Ovary (tissue), 9 donors: ENCODE measurements around the gene LKAAEAR1. TPM values are rescaled to one million over a fixed set of nuclear protein-coding genes. Genes with fewer than 3 reads are reported as not detected.

Source experiments
- DNase-seq, 5 donors: peaks; one replicate each; pipeline ENCODE4 v3.0.0-alpha.2; 2019 to 2020
- H3K27ac ChIP-seq, 2 donors: fragments of 200-600 bp; one replicate each; pipeline versions ENCODE4 v1.5.1 to v1.8.0; 2019 to 2022
- H3K27me3 ChIP-seq: fragments of 200-600 bp; one replicate; pipeline ENCODE4 v1.8.0; 2022
- H3K36me3 ChIP-seq: fragments of 200-600 bp; sonication (generic); one replicate; pipeline ENCODE4 v1.5.1; 2019
- H3K4me1 ChIP-seq: one replicate; pipeline ENCODE4 v1.8.1; 2013; ENCODE audit warnings: mild to moderate bottlenecking, moderate library complexity; ENCODE audit not compliant: insufficient read depth
- H3K4me3 ChIP-seq: fragments of 200-600 bp; sonication (generic); one replicate; pipeline ENCODE4 v1.5.1; 2017
- H3K9me3 ChIP-seq, 2 donors: fragments of 200-600 bp in 1 of 2; sonication (generic) in 1 of 2; one replicate each; pipeline versions ENCODE4 v1.5.1 to v1.8.1; 2013 to 2019; ENCODE audit warnings: mild to moderate bottlenecking in 1 of 2, moderate library complexity in 1 of 2
- EP300 ChIP-seq: sonication (generic); formaldehyde crosslinking; IDR thresholded peaks from one replicate; pipeline ENCODE4 v1.6.1; 2017; ENCODE audit warnings: antibody characterized with exemption
- POLR2A ChIP-seq: fragments of 450-650 bp; IDR thresholded peaks from one replicate; pipeline ENCODE4 v1.6.1; 2017; ENCODE audit warnings: antibody characterized with exemption, mild to moderate bottlenecking, moderate library complexity
- WGBS, 3 donors: extraction: QIAGEN DNeasy Blood & Tissue Kit in 1 of 3; methylation state at CpG; one replicate each; pipeline versions ENCODE4 v1.1.5 to v1.1.7; 2013 to 2017; 5-methylcytosine and 5-hydroxymethylcytosine counted together
- intact Hi-C, 4 donors: fragments of 100-400 bp; cut with DNase I; formaldehyde crosslinking; loops; one replicate each; pipeline versions ENCODE4 v1.11.0 to v1.15.1; 2022 to 2023
- polyA plus RNA-seq, 2 donors: library from polyadenylated mRNA; stranded (reverse); fragments of 200-250 nt in 1 of 2; fragments of 350-450 nt in 1 of 2; fragmentation: Illumina TruSeq in 1 of 2; extraction: RNeasy Lipid Tissue Mini Kit (QIAGEN cat#74804) in 1 of 2; gene quantifications; one replicate each; pipeline ENCODE4 v1.2.3, GENCODE V29; 2013 to 2014
- total RNA-seq, 7 donors: library from RNA; depleted of rRNA in 2 of 7; stranded (reverse); fragments of >200 nt in 2 of 7; fragmentation: NEBNext Ultra II Directional in 3 of 7; extraction: Animal tissue kit (Norgen Biotek cat#: 25700) in 3 of 7; gene quantifications; one replicate each; pipeline versions ENCODE4 v1.1.0 to v1.2.4, GENCODE V29; 2016 to 2023
- TF ChIP-seq, protein P1 (sequence below), 3 donors: fragments of 450-650 bp in 2 of 3; fragments of 200-600 bp in 1 of 3; IDR thresholded peaks; one replicate each; pipeline versions ENCODE4 v1.5.1 to v1.8.0; 2016 to 2022; ENCODE audit warnings: antibody characterized with exemption in 3 of 3, mild to moderate bottlenecking in 1 of 3
- donor health status: DM: no; HTN: no; CAD: no; lungs with moderate emphysema.
- donor health status: DM: no; HTN: no; CAD: no.
- donor health status: Bipolar disorder and iron deficiency.
- donor health status: DM: yes; HTN: yes; CAD: no.
- donor health status: DM: no; HTN: no; CAD: no.
- donor health status: DM: yes; HTN: yes; CAD: no.

The LKAAEAR1 gene
- total and polyA plus RNA-seq, 9 donors, result 10.5 TPM; not detected in 8

DNA sequence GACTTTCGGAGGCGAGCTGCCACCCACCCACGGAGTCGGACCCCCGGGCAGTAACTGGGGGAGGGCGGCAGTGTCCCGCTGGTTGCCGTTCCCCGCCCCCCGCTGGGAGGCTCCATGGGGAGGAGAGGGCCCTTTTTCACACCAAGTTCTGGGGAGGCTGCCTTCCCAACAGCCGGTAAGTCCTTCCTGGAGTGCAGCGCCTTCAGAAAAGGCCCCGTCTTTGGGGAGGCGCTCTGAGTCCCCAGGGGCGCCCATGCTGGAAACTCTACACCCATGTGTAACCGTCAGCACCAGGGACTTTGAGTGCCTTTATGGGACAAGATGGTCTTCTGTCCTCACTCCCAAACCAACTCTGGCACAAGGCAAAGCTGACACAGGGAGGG lies 34.3 kb downstream of the LKAAEAR1 start:
- TF ChIP-seq POLR2A (no peak), EP300 (no peak)
- TF ChIP-seq, protein P1, sequence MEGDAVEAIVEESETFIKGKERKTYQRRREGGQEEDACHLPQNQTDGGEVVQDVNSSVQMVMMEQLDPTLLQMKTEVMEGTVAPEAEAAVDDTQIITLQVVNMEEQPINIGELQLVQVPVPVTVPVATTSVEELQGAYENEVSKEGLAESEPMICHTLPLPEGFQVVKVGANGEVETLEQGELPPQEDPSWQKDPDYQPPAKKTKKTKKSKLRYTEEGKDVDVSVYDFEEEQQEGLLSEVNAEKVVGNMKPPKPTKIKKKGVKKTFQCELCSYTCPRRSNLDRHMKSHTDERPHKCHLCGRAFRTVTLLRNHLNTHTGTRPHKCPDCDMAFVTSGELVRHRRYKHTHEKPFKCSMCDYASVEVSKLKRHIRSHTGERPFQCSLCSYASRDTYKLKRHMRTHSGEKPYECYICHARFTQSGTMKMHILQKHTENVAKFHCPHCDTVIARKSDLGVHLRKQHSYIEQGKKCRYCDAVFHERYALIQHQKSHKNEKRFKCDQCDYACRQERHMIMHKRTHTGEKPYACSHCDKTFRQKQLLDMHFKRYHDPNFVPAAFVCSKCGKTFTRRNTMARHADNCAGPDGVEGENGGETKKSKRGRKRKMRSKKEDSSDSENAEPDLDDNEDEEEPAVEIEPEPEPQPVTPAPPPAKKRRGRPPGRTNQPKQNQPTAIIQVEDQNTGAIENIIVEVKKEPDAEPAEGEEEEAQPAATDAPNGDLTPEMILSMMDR (IDR thresholded peaks at IDR 0.05), result no peak
- Histone ChIP-seq H3K27me3 (peaks cover 7% of the 10 kb centered on the region), H3K9me3 (no peaks in the 10 kb centered on the region), H3K4me1 (peaks cover 2% of the 10 kb centered on the region), H3K36me3 (no peaks in the 10 kb centered on the region), H3K27ac (no peak overlapping the region), H3K4me3 (peak overlapping the region; percentile 10)
- intact Hi-C loops, result no loop called here
- WGBS, 3 donors, result 10 to 20% (median 17%) methylated on average over 11 to 16 of the region's 16 CpGs
- no peak for DNase-seq

DNA sequence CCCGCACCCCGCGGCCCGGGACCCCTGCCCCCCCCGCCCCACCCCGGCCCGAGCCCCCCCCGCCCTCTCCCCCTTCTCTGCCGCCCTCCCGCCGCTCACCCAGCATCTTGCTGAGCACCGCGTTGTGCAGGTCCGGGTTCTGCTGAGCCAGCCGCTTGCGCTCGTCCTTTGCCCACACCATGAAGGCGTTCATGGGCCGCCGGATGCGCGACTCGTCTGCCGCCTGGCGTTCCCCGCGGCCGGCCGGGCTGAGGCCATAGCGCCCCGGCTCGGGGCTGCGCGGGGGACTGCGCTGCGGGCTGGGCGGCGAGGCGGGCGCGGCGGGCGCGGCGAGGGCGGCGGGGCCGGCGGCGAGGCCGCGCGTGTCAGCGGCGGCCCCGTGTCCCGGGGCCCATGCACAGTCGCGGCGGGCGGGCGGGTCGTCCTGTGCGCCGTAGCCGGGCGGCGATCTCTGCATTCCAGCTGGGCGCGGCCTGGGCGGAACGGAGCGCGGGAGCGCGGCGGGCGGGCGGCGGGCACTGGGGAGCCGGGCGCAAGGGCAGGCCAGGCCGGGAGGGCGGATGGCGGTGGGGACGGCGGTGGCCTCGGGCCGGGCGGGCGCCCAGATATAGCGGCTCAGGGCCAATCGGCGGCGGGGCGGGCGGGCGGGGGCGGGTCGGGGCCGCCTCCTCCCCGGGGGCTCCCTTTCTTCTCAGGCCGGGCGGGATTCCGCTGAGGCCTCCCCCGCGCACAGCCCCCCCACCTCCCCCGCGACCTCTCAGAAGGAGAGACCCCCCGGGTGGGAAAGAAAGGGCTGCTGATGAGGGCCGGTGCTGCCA lies 34.9 kb downstream of the LKAAEAR1 start, which contains the start of gene SOX18:
Gene SOX18 (minus strand): TSS at position 580 of the 818 bp plus-strand sequence. CDS start 123 bp downstream, at position 457.
- TF ChIP-seq, protein P1 (IDR thresholded peaks at IDR 0.05), result no peak
- no peak for TF ChIP-seq POLR2A
- TF ChIP-seq EP300, result no peak
- no peak within 1 kb of the TSS for H3K27ac ChIP-seq
- H3K4me1 ChIP-seq, result peaks cover 2% of the 10 kb centered on the region
- 0 to 2% (median 1%) methylated on average over 41 to 101 of the region's 111 CpGs for whole genome bisulfite sequencing, 3 donors
- H3K4me3 ChIP-seq, result peak within 1 kb of the TSS; percentile 10
- DNase-seq, result no peak
- intact Hi-C loops, result no loop called here
- H3K27me3 ChIP-seq, result peaks cover 7% of the 10 kb centered on the region
- H3K36me3 ChIP-seq, result no peaks in the 10 kb centered on the region
- H3K9me3 ChIP-seq, result no peaks in the 10 kb centered on the region

DNA sequence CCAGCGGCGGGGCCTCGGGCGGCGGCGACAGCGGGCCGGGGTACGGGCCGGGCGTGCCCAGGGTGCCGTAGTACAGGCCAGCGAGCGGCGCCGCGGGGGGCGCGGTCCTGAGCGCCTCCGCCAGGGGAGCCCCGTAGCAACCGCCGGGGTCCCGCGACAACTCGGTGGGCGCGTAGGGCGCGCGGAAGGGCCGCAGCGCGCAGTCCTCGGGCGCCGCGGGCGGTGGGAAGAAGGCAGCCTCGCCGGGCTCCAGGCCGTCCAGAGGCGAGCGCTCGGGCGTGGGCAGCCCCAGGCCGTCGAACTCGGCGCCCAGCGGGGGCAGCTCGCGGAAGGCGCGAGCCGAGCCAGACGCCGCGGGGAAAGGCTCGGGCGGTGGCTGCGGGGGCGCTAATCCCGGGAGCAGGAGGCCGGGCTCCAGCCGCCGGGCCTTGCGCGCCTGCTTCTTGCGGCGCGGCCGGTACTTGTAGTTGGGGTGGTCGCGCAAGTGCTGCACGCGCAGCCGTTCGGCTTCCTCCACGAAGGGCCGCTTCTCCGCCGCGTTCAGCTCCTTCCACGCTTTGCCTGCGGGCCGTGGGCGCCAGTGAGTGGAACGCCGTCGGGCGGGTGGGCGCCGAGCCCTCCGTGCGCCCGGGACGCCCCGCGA lies 35.7 kb downstream of the LKAAEAR1 start:
- Histone ChIP-seq H3K36me3 (no peaks in the 10 kb centered on the region), H3K4me3 (no peak overlapping the region), H3K27me3 (peaks cover 7% of the 10 kb centered on the region), H3K9me3 (no peaks in the 10 kb centered on the region), H3K27ac (no peak overlapping the region), H3K4me1 (peaks cover 2% of the 10 kb centered on the region)
- no peak for TF ChIP-seq EP300
- TF ChIP-seq, protein P1 (IDR thresholded peaks at IDR 0.05), result no peak
- TF ChIP-seq POLR2A, result no peak
- no peak for DNase-seq
- intact Hi-C loops, result no loop called here
- WGBS, 3 donors, result 1 to 3% (median 2%) methylated on average over 24 to 101 of the region's 101 CpGs

DNA sequence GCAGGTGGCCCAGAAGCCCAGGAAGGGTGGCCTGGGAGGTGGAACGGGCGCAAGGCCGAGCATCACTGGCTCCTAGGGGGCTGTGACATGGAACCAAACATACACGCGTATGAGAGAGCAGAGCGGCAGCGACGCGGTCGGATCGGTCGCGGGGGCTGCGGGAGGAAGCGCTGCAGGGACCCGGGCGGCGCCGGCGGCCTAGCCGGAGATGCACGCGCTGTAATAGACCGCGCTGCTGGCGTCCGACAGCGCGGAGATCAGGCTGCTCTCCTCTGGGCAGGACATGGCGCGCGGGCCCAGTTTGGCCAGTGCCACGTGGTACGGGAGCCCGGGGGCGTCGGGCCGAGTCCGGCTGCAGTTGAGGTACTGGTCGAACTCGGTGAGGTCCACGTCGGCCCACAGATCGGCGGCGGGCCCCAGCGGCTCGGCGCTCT lies 36.2 kb downstream of the LKAAEAR1 start:
- TF ChIP-seq, protein P1 (IDR thresholded peaks at IDR 0.05), result no peak
- TF ChIP-seq EP300 (no peak), POLR2A (no peak)
- intact Hi-C loops, result no loop called here
- Histone ChIP-seq H3K36me3 (no peaks in the 10 kb centered on the region), H3K4me1 (peaks cover 2% of the 10 kb centered on the region), H3K27ac (no peak overlapping the region), H3K27me3 (peaks cover 7% of the 10 kb centered on the region), H3K4me3 (no peak overlapping the region), H3K9me3 (no peaks in the 10 kb centered on the region)
- no peak for DNase-seq
- WGBS, 3 donors, result 3 to 11% (median 4%) methylated on average over 42 to 49 of the region's 49 CpGs
